Sigmoid colon (tissue), 7 donors: ENCODE results near the gene SIN3A. TPM values are rescaled to one million over a fixed set of nuclear protein-coding genes. Genes with fewer than 3 reads are reported as not detected.

ENCODE experiments used
- DNase-seq: peaks from one replicate; pipeline ENCODE4 v3.0.0-alpha.2; 2019
- H3K27ac ChIP-seq, 4 donors: fragments of 200-600 bp; sonication (generic); one replicate each; pipeline ENCODE4 v1.5.1; 2016 to 2019; ENCODE audit warnings: mild to moderate bottlenecking in 1 of 4
- H3K27me3 ChIP-seq, 3 donors: fragments of 200-600 bp; sonication (generic); one replicate each; pipeline ENCODE4 v1.5.1; 2019; ENCODE audit warnings: mild to moderate bottlenecking in 1 of 3
- H3K36me3 ChIP-seq, 4 donors: fragments of 200-600 bp; sonication (generic); one replicate each; pipeline ENCODE4 v1.5.1; 2016 to 2019
- H3K4me1 ChIP-seq, 4 donors: fragments of 200-600 bp; sonication (generic); one replicate each; pipeline ENCODE4 v1.5.1; 2017 to 2019
- H3K4me3 ChIP-seq, 4 donors: fragments of 200-600 bp; sonication (generic); one replicate each; pipeline ENCODE4 v1.5.1; 2017 to 2019; ENCODE audit warnings: mild to moderate bottlenecking in 2 of 4, moderate library complexity in 1 of 4
- H3K9me3 ChIP-seq, 4 donors: fragments of 200-600 bp in 3 of 4; sonication (generic) in 3 of 4; one replicate each; pipeline versions ENCODE4 v1.5.1 to v1.6.1; 2013 to 2019
- EP300 ChIP-seq, 4 donors: sonication (generic); formaldehyde crosslinking; IDR thresholded peaks; one replicate each; pipeline ENCODE4 v1.6.1; 2017; ENCODE audit warnings: antibody characterized with exemption in 4 of 4
- POLR2A ChIP-seq, 2 donors: fragments of 450-650 bp; IDR thresholded peaks; one replicate each; pipeline ENCODE4 v1.6.1; 2016; ENCODE audit warnings: antibody characterized with exemption in 2 of 2, mild to moderate bottlenecking in 2 of 2, moderate library complexity in 2 of 2
- POLR2AphosphoS5 ChIP-seq, 4 donors: sonication (generic); formaldehyde crosslinking; IDR thresholded peaks; one replicate each; pipeline ENCODE4 v1.6.1; 2017; ENCODE audit warnings: antibody characterized with exemption in 4 of 4
- WGBS, 2 donors: extraction: QIAGEN DNeasy Blood & Tissue Kit; methylation state at CpG; one replicate each; pipeline ENCODE4 v1.1.7; 2013; 5-methylcytosine and 5-hydroxymethylcytosine counted together
- intact Hi-C: fragments of 100-400 bp; cut with DNase I; formaldehyde crosslinking; loops from one replicate; pipeline ENCODE4 v1.15.1; 2023
- polyA plus RNA-seq, 3 donors: library from polyadenylated mRNA; stranded (reverse); fragments of 200-250 nt; gene quantifications; one replicate each; pipeline ENCODE4 v1.2.3, GENCODE V29; 2013
- total RNA-seq, 4 donors: library from RNA; depleted of rRNA; stranded (reverse); fragments of >200 nt; gene quantifications; one replicate each; pipeline ENCODE4 v1.1.0, GENCODE V29; 2016
- TF ChIP-seq, protein P1 (sequence below), 4 experiments: fragments of 450-650 bp in 3 of 4; fragments of 200-600 bp in 1 of 4; IDR thresholded peaks; one replicate each; pipeline ENCODE4 v1.5.1; 2016 to 2019; ENCODE audit warnings: antibody characterized with exemption in 4 of 4, mild to moderate bottlenecking in 3 of 4, moderate library complexity in 2 of 4
- donor health status: healthy with polysubstance abuse.
- donor health status: Bipolar disorder and iron deficiency.
- donor health status: healthy.

SIN3A gene
- total and polyA plus RNA-seq, 7 donors: 7.9 to 41.8 (median 34.6) TPM

- Histone ChIP-seq H3K27ac (no peak overlapping the region), H3K27me3 (no peaks in the 10 kb centered on the region), H3K4me1 (no peaks in the 10 kb centered on the region), H3K36me3 (peaks cover 0 to 17% (median 0%) of the 10 kb centered on the region in 4 donors), H3K9me3 (no peaks in the 10 kb centered on the region), H3K4me3 (no peak overlapping the region)
- WGBS, 2 donors: 80 to 92% methylated on average over 4 of the region's 4 CpGs
- intact Hi-C loops: no loop called here
- DNase-seq: no peak
- no peak for TF ChIP-seq POLR2A (IDR thresholded peaks at IDR 0.05)
- TF ChIP-seq, protein P1, sequence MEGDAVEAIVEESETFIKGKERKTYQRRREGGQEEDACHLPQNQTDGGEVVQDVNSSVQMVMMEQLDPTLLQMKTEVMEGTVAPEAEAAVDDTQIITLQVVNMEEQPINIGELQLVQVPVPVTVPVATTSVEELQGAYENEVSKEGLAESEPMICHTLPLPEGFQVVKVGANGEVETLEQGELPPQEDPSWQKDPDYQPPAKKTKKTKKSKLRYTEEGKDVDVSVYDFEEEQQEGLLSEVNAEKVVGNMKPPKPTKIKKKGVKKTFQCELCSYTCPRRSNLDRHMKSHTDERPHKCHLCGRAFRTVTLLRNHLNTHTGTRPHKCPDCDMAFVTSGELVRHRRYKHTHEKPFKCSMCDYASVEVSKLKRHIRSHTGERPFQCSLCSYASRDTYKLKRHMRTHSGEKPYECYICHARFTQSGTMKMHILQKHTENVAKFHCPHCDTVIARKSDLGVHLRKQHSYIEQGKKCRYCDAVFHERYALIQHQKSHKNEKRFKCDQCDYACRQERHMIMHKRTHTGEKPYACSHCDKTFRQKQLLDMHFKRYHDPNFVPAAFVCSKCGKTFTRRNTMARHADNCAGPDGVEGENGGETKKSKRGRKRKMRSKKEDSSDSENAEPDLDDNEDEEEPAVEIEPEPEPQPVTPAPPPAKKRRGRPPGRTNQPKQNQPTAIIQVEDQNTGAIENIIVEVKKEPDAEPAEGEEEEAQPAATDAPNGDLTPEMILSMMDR (IDR thresholded peaks at IDR 0.05): no peak
- TF ChIP-seq EP300 (IDR thresholded peaks at IDR 0.05): no peak
- TF ChIP-seq POLR2AphosphoS5 (IDR thresholded peaks at IDR 0.05): no peak
These were observed 13.8 kb downstream of the SIN3A start for GRCh38 chr15:75437721-75438120.

GRCh38 chr15:75436881-75437280 lies 14.6 kb downstream of the SIN3A start:
- intact Hi-C loops: no loop called here
- no peak for TF ChIP-seq EP300 (IDR thresholded peaks at IDR 0.05)
- TF ChIP-seq, protein P1 (IDR thresholded peaks at IDR 0.05): no peak
- TF ChIP-seq POLR2A (IDR thresholded peaks at IDR 0.05): no peak
- no peak for TF ChIP-seq POLR2AphosphoS5 (IDR thresholded peaks at IDR 0.05)
- no peak overlapping the region for H3K27ac ChIP-seq
- H3K27me3 ChIP-seq: no peaks in the 10 kb centered on the region
- H3K4me3 ChIP-seq: no peak overlapping the region
- no peaks in the 10 kb centered on the region for H3K4me1 ChIP-seq
- no peak for DNase-seq
- H3K9me3 ChIP-seq: no peaks in the 10 kb centered on the region
- H3K36me3 ChIP-seq: peaks cover 0 to 16% (median 0%) of the 10 kb centered on the region in 4 donors
- 90 to 93% methylated on average over 5 of the region's 5 CpGs for whole genome bisulfite sequencing, 2 donors

GRCh38 chr15:75431682-75432081 lies 19.8 kb downstream of the SIN3A start:
- 25 to 54% methylated on average over 1 of the region's 1 CpG for WGBS, 2 donors
- peaks cover 0 to 43% (median 10%) of the 10 kb centered on the region in 4 donors for H3K36me3 ChIP-seq
- intact Hi-C loops: no loop called here

GRCh38 chr15:75431270-75431669 lies 20.2 kb downstream of the SIN3A start:
- Histone ChIP-seq H3K4me3 (no peak overlapping the region), H3K4me1 (no peaks in the 10 kb centered on the region), H3K9me3 (no peaks in the 10 kb centered on the region), H3K27me3 (no peaks in the 10 kb centered on the region), H3K36me3 (peaks cover 0 to 46% (median 10%) of the 10 kb centered on the region in 4 donors), H3K27ac (no peak overlapping the region)
- intact Hi-C loops: no loop called here
- DNase-seq: no peak
- TF ChIP-seq POLR2A (IDR thresholded peaks at IDR 0.05) (no peak), POLR2AphosphoS5 (IDR thresholded peaks at IDR 0.05) (no peak), EP300 (IDR thresholded peaks at IDR 0.05) (no peak)
- WGBS, 2 donors: 89 to 91% methylated on average over 2 of the region's 2 CpGs

More at GRCh38 chr15:75431682-75432081, 19.8 kb downstream of the SIN3A start:
- no peak overlapping the region for H3K27ac ChIP-seq
- no peak for TF ChIP-seq EP300 (IDR thresholded peaks at IDR 0.05)
- no peak for TF ChIP-seq POLR2AphosphoS5 (IDR thresholded peaks at IDR 0.05)
- no peak for TF ChIP-seq POLR2A (IDR thresholded peaks at IDR 0.05)
- TF ChIP-seq, protein P1 (IDR thresholded peaks at IDR 0.05): no peak
- H3K27me3 ChIP-seq: no peaks in the 10 kb centered on the region
- no peak for DNase-seq
- no peaks in the 10 kb centered on the region for H3K4me1 ChIP-seq
- no peak overlapping the region for H3K4me3 ChIP-seq
- H3K9me3 ChIP-seq: no peaks in the 10 kb centered on the region

DNA sequence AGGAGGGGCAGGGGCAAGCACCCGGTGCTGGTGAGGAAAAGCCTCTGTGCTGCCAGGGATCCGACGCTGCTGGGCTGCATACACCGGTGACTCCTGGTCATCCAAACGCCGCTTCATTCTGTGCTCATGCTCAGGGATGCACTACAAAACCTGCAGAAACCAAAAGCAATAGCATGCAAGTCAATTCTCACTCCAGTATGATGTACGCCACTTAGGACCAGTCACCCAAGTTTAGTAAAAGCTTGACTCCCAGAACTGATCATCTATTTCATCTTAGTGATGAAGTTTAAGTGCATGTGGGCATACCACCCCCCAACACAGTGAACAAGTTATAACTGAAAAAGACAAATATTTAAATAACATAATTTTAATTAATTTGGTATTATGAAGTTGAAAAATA lies 21.2 kb downstream of the SIN3A start:
- no peaks in the 10 kb centered on the region for H3K4me1 ChIP-seq
- 94 to 96% methylated on average over 7 of the region's 7 CpGs for WGBS, 2 donors
- TF ChIP-seq POLR2AphosphoS5 (IDR thresholded peaks at IDR 0.05) (no peak), POLR2A (IDR thresholded peaks at IDR 0.05) (no peak), EP300 (IDR thresholded peaks at IDR 0.05) (no peak)
- TF ChIP-seq, protein P1 (IDR thresholded peaks at IDR 0.05): no peak
- peaks cover 0 to 44% (median 12%) of the 10 kb centered on the region in 4 donors for H3K36me3 ChIP-seq
- no peak for DNase-seq
- intact Hi-C loops: no loop called here
- no peak overlapping the region for H3K4me3 ChIP-seq
- no peak overlapping the region for H3K27ac ChIP-seq
- no peaks in the 10 kb centered on the region for H3K9me3 ChIP-seq
- H3K27me3 ChIP-seq: no peaks in the 10 kb centered on the region
